Fibroblast of lung (primary cell): Measurements from ENCODE around the gene ETHE1. TPM values are rescaled to one million over a fixed set of nuclear protein-coding genes. Genes with fewer than 3 reads are reported as not detected.
A peak's percentile ranks its signal among the peaks of the same experiment; 100 is the strongest.

Experiments
- DNase-seq, 2 donors: peaks; one replicate each; pipeline versions ENCODE4 v3.0.0 to v3.0.0-alpha.2; 2010; ENCODE audit warnings: low read depth in 2 of 2
- H2AFZ ChIP-seq: 2 replicates; pipeline ENCODE4 v1.5.1; 2012; ENCODE audit warnings: low read length, control low read depth, inconsistent platforms
- H3K27ac ChIP-seq: 2 replicates; pipeline ENCODE4 v1.5.1; 2011; ENCODE audit warnings: low read length, control low read depth; ENCODE audit not compliant: insufficient read depth
- H3K27me3 ChIP-seq: 2 replicates; pipeline ENCODE4 v1.5.1; 2011; ENCODE audit warnings: mild to moderate bottlenecking, low read length; ENCODE audit not compliant: control insufficient read depth, insufficient read depth
- H3K36me3 ChIP-seq: 2 replicates; pipeline ENCODE4 v1.5.1; 2011; ENCODE audit warnings: low read length; ENCODE audit not compliant: control insufficient read depth, insufficient read depth
- H3K4me1 ChIP-seq: 2 replicates; pipeline ENCODE4 v1.5.1; 2011; ENCODE audit warnings: low read length; ENCODE audit not compliant: control insufficient read depth, insufficient read depth; ENCODE audit errors: extremely low read depth
- H3K4me2 ChIP-seq: 2 replicates; pipeline ENCODE4 v1.5.1; 2011; ENCODE audit warnings: low read length, control low read depth; ENCODE audit not compliant: insufficient read depth; ENCODE audit errors: extremely low read depth
- H3K4me3 ChIP-seq, 4 experiments: fragments of 200-600 bp in 1 of 4; sonication (generic) in 1 of 4; replicated peaks in 1 of 4; 2 replicates each; pipeline ENCODE4 v1.5.1; 2011 to 2016; ENCODE audit warnings: low read length in 4 of 4, low read depth in 3 of 4, mild to moderate bottlenecking in 3 of 4, control low read depth in 2 of 4, inconsistent platforms in 1 of 4, mixed read lengths in 1 of 4; ENCODE audit not compliant: insufficient read depth in 1 of 4; ENCODE audit errors: control extremely low read depth in 1 of 4
- H3K79me2 ChIP-seq: 2 replicates; pipeline ENCODE4 v1.5.1; 2012; ENCODE audit warnings: mild to moderate bottlenecking, low read length, inconsistent platforms; ENCODE audit not compliant: control insufficient read depth, insufficient read depth
- H3K9ac ChIP-seq: 2 replicates; pipeline ENCODE4 v1.5.1; 2011; ENCODE audit warnings: mild to moderate bottlenecking, low read length, control low read depth; ENCODE audit not compliant: insufficient read depth
- H3K9me3 ChIP-seq: 2 replicates; pipeline ENCODE4 v1.5.1; 2012; ENCODE audit warnings: low read depth, low read length; ENCODE audit not compliant: control insufficient read depth, insufficient read depth
- H4K20me1 ChIP-seq: 2 replicates; pipeline ENCODE4 v1.5.1; 2011; ENCODE audit warnings: low read length; ENCODE audit not compliant: control insufficient read depth, insufficient read depth; ENCODE audit errors: extremely low read depth
- EZH2 ChIP-seq: IDR thresholded peaks from 2 replicates; pipeline ENCODE4 v1.5.1; 2012; ENCODE audit warnings: low read length, control low read depth, mild to moderate bottlenecking; ENCODE audit errors: missing control alignments
- polyA plus RNA-seq, 2 donors: library from polyadenylated mRNA; depleted of rRNA in 1 of 2; stranded (reverse) in 1 of 2; unstranded in 1 of 2; fragments of >200 nt; gene quantifications; 2 replicates each; pipeline ENCODE4 v1.2.1, GENCODE V29; 2011 to 2012; ENCODE audit warnings: missing spikeins in 1 of 2
- total RNA-seq: library from RNA; depleted of rRNA; stranded (reverse); fragments of >200 nt; gene quantifications from 2 replicates; pipeline ENCODE4 v1.2.1, GENCODE V29; 2014
- TF ChIP-seq, protein P1 (sequence below), 2 donors: IDR thresholded peaks in 1 of 2; conservative IDR thresholded peaks in 1 of 2; 1 replicate in 1 of 2; 2 replicates in 1 of 2; pipeline ENCODE4 v1.5.1; 2011 to 2012; ENCODE audit warnings: low read length in 2 of 2, control low read depth in 1 of 2, inconsistent platforms in 1 of 2, low read depth in 1 of 2, mild to moderate bottlenecking in 1 of 2

ETHE1 gene
- total and polyA plus RNA-seq, 2 donors (not counting 1 experiment from before 2014, with no cell fraction given): 65.2 to 112 TPM

DNA sequence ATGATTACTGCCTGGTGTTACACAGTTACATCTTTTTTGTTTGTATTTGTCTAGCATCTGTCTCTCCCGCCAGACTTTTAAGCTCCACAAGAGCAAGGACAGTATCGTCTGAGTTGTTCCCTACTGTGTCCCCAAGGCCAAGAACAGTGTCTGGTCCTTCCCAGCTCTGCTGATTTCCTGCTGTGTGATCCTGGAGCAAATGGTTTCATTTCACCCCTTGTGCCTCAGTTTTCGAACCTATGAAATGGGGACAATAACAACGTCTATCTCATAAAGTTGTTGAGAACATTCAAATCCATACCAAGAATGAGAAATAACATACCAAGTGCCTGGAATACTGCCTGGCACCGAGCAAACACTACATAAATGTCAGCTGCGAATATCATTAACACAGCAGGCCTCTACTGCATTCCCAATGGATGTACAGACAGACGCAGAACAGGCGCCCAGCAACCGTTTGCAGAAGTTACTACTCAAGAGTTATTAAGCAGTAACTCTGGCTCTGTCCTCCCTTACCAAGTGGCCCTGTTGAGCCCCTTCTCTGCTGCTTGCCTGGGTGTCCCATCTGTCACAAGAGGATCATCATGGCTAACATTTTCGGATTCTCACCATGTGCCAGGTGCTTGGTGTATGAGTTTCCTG is 36.9 kb upstream of the ETHE1 start:
- DNase-seq: no peak
- Histone ChIP-seq H3K27ac (no peak overlapping the region), H3K27me3 (no peaks in the 10 kb centered on the region), H3K9me3 (no peaks in the 10 kb centered on the region), H3K79me2 (no peaks in the 10 kb centered on the region), H3K4me2 (no peak overlapping the region), H3K36me3 (peaks cover 6% of the 10 kb centered on the region), H2AFZ (no peak overlapping the region), H3K9ac (no peak overlapping the region), H3K4me1 (peaks cover 4% of the 10 kb centered on the region), H3K4me3 (no peak overlapping the region), H4K20me1 (no peaks in the 10 kb centered on the region)
- TF ChIP-seq, protein P1, sequence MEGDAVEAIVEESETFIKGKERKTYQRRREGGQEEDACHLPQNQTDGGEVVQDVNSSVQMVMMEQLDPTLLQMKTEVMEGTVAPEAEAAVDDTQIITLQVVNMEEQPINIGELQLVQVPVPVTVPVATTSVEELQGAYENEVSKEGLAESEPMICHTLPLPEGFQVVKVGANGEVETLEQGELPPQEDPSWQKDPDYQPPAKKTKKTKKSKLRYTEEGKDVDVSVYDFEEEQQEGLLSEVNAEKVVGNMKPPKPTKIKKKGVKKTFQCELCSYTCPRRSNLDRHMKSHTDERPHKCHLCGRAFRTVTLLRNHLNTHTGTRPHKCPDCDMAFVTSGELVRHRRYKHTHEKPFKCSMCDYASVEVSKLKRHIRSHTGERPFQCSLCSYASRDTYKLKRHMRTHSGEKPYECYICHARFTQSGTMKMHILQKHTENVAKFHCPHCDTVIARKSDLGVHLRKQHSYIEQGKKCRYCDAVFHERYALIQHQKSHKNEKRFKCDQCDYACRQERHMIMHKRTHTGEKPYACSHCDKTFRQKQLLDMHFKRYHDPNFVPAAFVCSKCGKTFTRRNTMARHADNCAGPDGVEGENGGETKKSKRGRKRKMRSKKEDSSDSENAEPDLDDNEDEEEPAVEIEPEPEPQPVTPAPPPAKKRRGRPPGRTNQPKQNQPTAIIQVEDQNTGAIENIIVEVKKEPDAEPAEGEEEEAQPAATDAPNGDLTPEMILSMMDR (conservative IDR thresholded peaks at IDR 0.05 in 1 of 2, IDR thresholded peaks at IDR 0.05 in 1 of 2; ENCODE audit: low read depth in 1 of 2, low read length in 2 of 2): no peak
- no peak for TF ChIP-seq EZH2

DNA sequence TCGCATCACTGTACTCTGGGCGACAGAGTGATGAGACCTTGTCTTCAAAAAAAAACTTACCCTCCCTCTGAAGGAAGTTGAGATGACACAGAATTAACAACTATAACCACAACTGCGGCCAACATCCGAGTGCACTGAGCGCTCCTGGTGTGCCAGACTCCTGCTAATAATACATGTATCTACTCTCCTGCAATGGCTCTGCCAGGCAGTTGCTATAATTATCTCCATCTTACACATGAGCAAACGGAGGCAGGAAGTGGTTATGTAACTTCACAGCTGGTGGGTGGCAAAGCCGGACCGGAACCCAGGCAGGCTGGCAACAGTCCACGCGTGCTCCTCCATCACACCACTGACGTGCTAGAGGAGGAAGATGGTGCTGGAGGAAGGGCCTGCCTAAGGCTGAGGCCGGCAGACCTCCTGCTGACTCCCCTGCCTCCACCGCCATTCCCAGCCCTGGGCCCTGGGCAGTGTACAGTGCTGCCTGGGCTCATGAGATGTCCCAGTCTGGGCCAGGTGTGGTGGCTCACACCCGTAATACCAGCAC is 35.8 kb upstream of the ETHE1 start:
- H3K27ac ChIP-seq: peak overlapping the region; percentile 30
- H3K36me3 ChIP-seq: peaks cover 6% of the 10 kb centered on the region
- TF ChIP-seq, protein P1 (conservative IDR thresholded peaks at IDR 0.05 in 1 of 2, IDR thresholded peaks at IDR 0.05 in 1 of 2; ENCODE audit: low read depth in 1 of 2, low read length in 2 of 2): no peak
- TF ChIP-seq EZH2: no peak
- H3K9me3 ChIP-seq: no peaks in the 10 kb centered on the region
- no peak overlapping the region for H3K4me2 ChIP-seq
- peaks cover 8% of the 10 kb centered on the region for H3K4me1 ChIP-seq
- DNase-seq: peak; percentile 42 to 92
- H3K27me3 ChIP-seq: no peaks in the 10 kb centered on the region
- H3K9ac ChIP-seq: no peak overlapping the region
- H3K79me2 ChIP-seq: no peaks in the 10 kb centered on the region
- no peak overlapping the region for H3K4me3 ChIP-seq
- H2AFZ ChIP-seq: no peak overlapping the region
- H4K20me1 ChIP-seq: no peaks in the 10 kb centered on the region

DNA sequence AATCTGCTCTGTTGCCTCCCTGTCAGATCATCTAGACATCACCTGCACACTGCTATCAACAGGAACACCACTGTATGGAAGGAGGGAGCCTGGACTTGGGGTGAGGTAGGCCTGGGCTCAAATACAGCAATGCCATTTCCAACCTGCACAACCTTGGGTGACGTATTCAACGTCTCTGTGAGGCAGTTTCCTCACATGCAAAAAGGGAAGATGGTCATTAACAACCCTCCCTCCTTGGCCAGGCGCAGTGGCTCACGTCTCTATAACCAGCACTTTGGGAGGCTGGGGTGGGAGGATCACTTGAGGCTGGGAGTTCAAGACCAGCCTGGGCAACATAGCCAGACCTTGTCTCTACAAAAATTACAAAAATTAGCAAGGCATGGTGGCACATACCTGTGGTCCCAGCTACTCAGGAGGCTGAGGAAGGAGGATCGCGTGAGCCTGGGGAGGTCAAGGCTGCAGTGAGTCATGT is 35.3 kb upstream of the ETHE1 start:
- Histone ChIP-seq H3K4me2 (no peak overlapping the region), H3K27ac (peak overlapping the region; percentile 15), H3K9ac (no peak overlapping the region), H3K9me3 (no peaks in the 10 kb centered on the region), H3K4me1 (peaks cover 12% of the 10 kb centered on the region), H3K79me2 (no peaks in the 10 kb centered on the region), H3K36me3 (peaks cover 6% of the 10 kb centered on the region), H2AFZ (no peak overlapping the region), H3K27me3 (no peaks in the 10 kb centered on the region), H4K20me1 (no peaks in the 10 kb centered on the region), H3K4me3 (no peak overlapping the region)
- no peak for DNase-seq
- TF ChIP-seq, protein P1 (conservative IDR thresholded peaks at IDR 0.05 in 1 of 2, IDR thresholded peaks at IDR 0.05 in 1 of 2; ENCODE audit: low read depth in 1 of 2, low read length in 2 of 2): no peak
